Activated CD4-positive, alpha-beta T cell treated with anti-CD3 and anti-CD28 coated beads for 36 hours (primary cell): ENCODE results near the gene BCAS3. TPM values are rescaled to one million over a fixed set of nuclear protein-coding genes. Genes with fewer than 3 reads are reported as not detected.
A peak's percentile ranks its signal among the peaks of the same experiment; 100 is the strongest.

ENCODE experiments used
- ATAC-seq: fragments of 200-7000 bp; cut with Tn5 transposase; one replicate; pipeline ENCODE4 v1.10.0; 2021; ENCODE audit warnings: mild to moderate bottlenecking, moderate library complexity
- CTCF ChIA-PET: fragments of 350-600 bp; sonication (Branson Sonifier 250); formaldehyde crosslinking; loops from one replicate; lab custom pipeline; 2021; ENCODE audit warnings: antibody characterized with exemption; lab: Charles Lee
- POLR2A ChIA-PET: fragments of 350-600 bp; sonication (Branson Sonifier 250); formaldehyde crosslinking; loops from one replicate; lab custom pipeline; 2021; ENCODE audit warnings: antibody characterized with exemption, inconsistent platforms; lab: Charles Lee
- DNase-seq: peaks from one replicate; pipeline ENCODE4 v3.0.0-alpha.2; 2020
- H3K27ac Mint-ChIP-seq: one replicate; pipeline ENCODE4 v1.8.0; 2021; ENCODE audit warnings: mixed read lengths
- H3K27me3 Mint-ChIP-seq: one replicate; pipeline ENCODE4 v1.8.0; 2021; ENCODE audit warnings: mixed read lengths
- H3K36me3 Mint-ChIP-seq: one replicate; pipeline ENCODE4 v1.8.0; 2021; ENCODE audit warnings: low read depth, mixed read lengths
- H3K4me1 Mint-ChIP-seq: one replicate; pipeline ENCODE4 v1.8.0; 2021; ENCODE audit warnings: mixed read lengths
- H3K4me3 Mint-ChIP-seq: one replicate; pipeline ENCODE4 v1.8.0; 2021; ENCODE audit warnings: mild to moderate bottlenecking, moderate library complexity, mixed read lengths
- H3K9me3 Mint-ChIP-seq: one replicate; pipeline ENCODE4 v1.8.0; 2021; ENCODE audit warnings: low read depth, mixed read lengths
- intact Hi-C, 2 experiments: fragments of 100-400 bp; cut with DNase I in 1 of 2; cut with micrococcal nuclease in 1 of 2; formaldehyde crosslinking; loops; one replicate each; pipeline versions ENCODE4 v1.14.2 to v1.15.1; 2022 to 2024; cut with DNase I, micrococcal nuclease
- total RNA-seq, 2 experiments: library from RNA; stranded (reverse); gene quantifications; one replicate each; pipeline ENCODE4 v1.2.3, GENCODE V29; 2021

The BCAS3 gene
- total RNA-seq, 2 experiments from 2014 or later = 7.2 to 7.5 TPM

GRCh38 chr17:61388561-61389356 lies 711.1 kb downstream of the BCAS3 start:
- DNase-seq = no peak
- ChIA-PET CTCF (interaction anchor here (0.6 to 0.7 kb wide), 3 partner anchors 30 to 406 kb away, joined by 3 read pairs; no protein-coding TSS in a partner anchor), POLR2A (no interaction called here)
- ATAC-seq = no peak
- no peaks in the 10 kb centered on the region for H3K4me1 Mint-ChIP-seq
- intact Hi-C loops = no loop called here
- H3K9me3 Mint-ChIP-seq = no peaks in the 10 kb centered on the region
- H3K27ac Mint-ChIP-seq = no peak overlapping the region
- no peaks in the 10 kb centered on the region for H3K36me3 Mint-ChIP-seq
- H3K27me3 Mint-ChIP-seq = peaks cover 4% of the 10 kb centered on the region
- H3K4me3 Mint-ChIP-seq = no peak overlapping the region

DNA sequence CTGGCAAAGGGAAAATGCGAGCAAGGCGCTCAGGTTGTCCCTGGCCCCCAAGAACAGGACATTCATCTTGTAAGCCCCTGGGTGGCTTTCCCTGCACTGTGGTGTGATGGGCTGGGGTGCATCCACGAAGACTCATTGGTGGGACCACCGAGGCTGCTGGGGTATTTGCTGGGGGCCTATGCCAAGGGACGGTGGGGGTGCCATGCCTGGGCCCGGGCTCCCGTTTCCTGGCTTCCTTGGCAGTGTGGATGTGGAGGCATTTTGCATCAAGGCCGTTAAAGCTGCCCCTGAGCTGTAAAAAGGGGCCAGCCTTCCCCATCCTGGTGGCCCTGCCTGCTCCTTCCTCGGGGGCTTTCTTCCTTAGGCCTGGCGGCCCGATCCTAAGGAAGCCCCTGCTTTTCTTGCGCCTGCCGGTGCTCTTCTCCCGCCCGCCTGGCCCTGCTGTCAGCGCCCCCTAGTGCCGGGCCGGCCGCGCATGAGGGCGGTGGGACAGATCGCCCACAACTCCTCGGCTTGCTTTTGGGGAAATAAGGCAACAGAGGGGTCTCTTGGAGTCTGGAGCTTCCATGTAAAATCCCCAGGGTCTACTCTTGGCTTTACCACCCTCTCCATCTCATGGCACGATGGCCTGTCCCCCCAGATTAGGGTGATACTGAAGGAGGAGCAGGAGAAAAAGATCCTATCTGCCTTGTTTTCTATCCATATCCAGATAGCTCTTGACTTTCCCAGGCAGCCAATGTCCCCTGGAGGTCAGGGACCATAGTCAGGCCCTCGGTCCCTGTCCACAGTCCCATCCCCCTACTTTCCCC lies 712.2 kb downstream of the BCAS3 start:
- no peaks in the 10 kb centered on the region for H3K4me1 Mint-ChIP-seq
- DNase-seq (peak; percentile 74), ATAC-seq (peak; percentile 74)
- CTCF ChIA-PET = interaction anchor here (0.7 to 1.0 kb wide), 9 partner anchors 8 to 669 kb away, joined by 3 to 6 read pairs (median 3); no protein-coding TSS in a partner anchor
- H3K4me3 Mint-ChIP-seq = no peak overlapping the region
- POLR2A ChIA-PET = interaction anchor here (0.6 kb wide), 1 partner anchor 72 kb away, joined by 3 read pairs; no protein-coding TSS in a partner anchor
- no peaks in the 10 kb centered on the region for H3K9me3 Mint-ChIP-seq
- no peak overlapping the region for H3K27ac Mint-ChIP-seq
- no peaks in the 10 kb centered on the region for H3K36me3 Mint-ChIP-seq
- H3K27me3 Mint-ChIP-seq = peaks cover 7% of the 10 kb centered on the region
- intact Hi-C loops = loop anchor here (1.0 kb wide), 4 partner anchors 388 to 669 kb away; no protein-coding TSS in a partner anchor

GRCh38 chr17:61390479-61390791 lies 712.8 kb downstream of the BCAS3 start:
- peaks cover 9% of the 10 kb centered on the region for H3K27me3 Mint-ChIP-seq
- H3K36me3 Mint-ChIP-seq = no peaks in the 10 kb centered on the region
- H3K4me1 Mint-ChIP-seq = no peaks in the 10 kb centered on the region
- ATAC-seq (no peak), DNase-seq (no peak)
- ChIA-PET POLR2A (interaction anchor here (0.6 kb wide), 1 partner anchor 72 kb away, joined by 3 read pairs; no protein-coding TSS in a partner anchor), CTCF (interaction anchor here (0.7 to 1.0 kb wide), 5 partner anchors 9 to 670 kb away, joined by 3 to 5 read pairs (median 3); no protein-coding TSS in a partner anchor)
- H3K27ac Mint-ChIP-seq = no peak overlapping the region
- H3K9me3 Mint-ChIP-seq = no peaks in the 10 kb centered on the region
- H3K4me3 Mint-ChIP-seq = no peak overlapping the region
- intact Hi-C loops = loop anchor here (1.0 kb wide), 4 partner anchors 388 to 669 kb away; no protein-coding TSS in a partner anchor

DNA sequence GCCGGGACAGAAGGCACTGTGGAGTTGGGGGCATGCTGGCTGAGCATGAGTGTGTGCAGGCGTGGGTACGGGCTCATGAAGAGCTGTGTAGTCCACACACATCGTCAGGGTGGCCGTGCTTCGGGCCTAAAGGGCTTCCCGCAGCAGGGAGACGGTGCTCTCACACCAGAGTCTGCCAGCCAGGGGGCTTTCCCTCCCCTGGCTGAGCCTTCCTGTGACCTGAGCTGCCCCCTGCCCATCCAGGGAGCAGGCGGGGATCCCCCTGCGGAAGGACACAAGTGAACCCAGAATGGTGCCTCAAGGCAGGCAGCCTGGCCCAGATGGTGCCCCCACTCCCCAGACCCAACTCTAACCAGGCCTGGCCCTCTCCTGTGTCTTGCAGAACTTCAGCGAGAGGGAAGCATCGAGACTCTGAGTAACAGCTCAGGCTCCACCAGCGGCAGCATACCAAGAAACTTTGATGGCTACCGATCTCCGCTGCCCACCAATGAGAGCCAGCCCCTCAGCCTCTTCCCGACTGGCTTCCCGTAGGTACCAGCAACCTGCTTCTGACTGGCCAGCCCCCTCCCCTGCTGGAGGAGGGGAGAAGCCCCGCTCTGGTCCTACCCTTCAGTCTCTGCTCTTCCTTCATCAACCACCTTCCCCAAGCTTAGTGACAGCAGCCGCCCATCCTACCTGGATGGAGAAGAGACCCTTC lies 714.1 kb downstream of the BCAS3 start:
- ChIA-PET POLR2A (no interaction called here), CTCF (interaction anchor here (0.9 kb wide), 1 partner anchor 242 kb away, joined by 3 read pairs; no protein-coding TSS in a partner anchor)
- Mint-ChIP-seq H3K4me3 (no peak overlapping the region), H3K4me1 (no peaks in the 10 kb centered on the region), H3K36me3 (no peaks in the 10 kb centered on the region), H3K27ac (no peak overlapping the region), H3K9me3 (no peaks in the 10 kb centered on the region), H3K27me3 (peaks cover 15% of the 10 kb centered on the region)
- ATAC-seq (no peak), DNase-seq (no peak)
- intact Hi-C loops = no loop called here

- H3K36me3 Mint-ChIP-seq = no peaks in the 10 kb centered on the region
- CTCF ChIA-PET = no interaction called here
- H3K4me3 Mint-ChIP-seq = no peak overlapping the region
- ATAC-seq (no peak), DNase-seq (no peak)
- peaks cover 17% of the 10 kb centered on the region for H3K27me3 Mint-ChIP-seq
- intact Hi-C loops = no loop called here
- H3K27ac Mint-ChIP-seq = no peak overlapping the region
- peaks cover 1% of the 10 kb centered on the region for H3K4me1 Mint-ChIP-seq
- H3K9me3 Mint-ChIP-seq = no peaks in the 10 kb centered on the region
- POLR2A ChIA-PET = no interaction called here
Measured at GRCh38 chr17:61392679-61393078, 715.0 kb downstream of the BCAS3 start.

DNA sequence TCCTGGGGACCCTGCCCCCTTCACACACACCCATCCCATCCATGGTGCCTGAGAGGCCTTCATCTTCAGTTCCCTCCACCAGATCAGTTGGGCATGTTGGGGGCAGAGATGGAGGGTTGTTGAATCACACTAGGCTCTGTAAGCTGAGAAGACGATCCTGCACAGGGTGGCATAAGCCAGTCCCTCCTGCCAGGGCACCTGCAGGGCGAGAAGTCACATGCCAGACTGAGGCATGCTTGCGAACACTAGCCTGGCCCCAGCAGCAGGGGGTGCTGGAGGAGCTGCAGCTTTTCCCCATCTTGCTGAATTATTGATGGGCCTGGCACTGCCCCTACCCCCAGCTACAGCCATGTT lies 715.9 kb downstream of the BCAS3 start:
- peaks cover 10% of the 10 kb centered on the region for H3K4me1 Mint-ChIP-seq
- peaks cover 26% of the 10 kb centered on the region for H3K27me3 Mint-ChIP-seq
- no peaks in the 10 kb centered on the region for H3K9me3 Mint-ChIP-seq
- no peaks in the 10 kb centered on the region for H3K36me3 Mint-ChIP-seq
- intact Hi-C loops = no loop called here
- no peak overlapping the region for H3K27ac Mint-ChIP-seq
- DNase-seq (peak; percentile 49), ATAC-seq (peak; percentile 40)
- no peak overlapping the region for H3K4me3 Mint-ChIP-seq
- POLR2A ChIA-PET = no interaction called here
- CTCF ChIA-PET = interaction anchor here (0.6 to 1.9 kb wide), 6 partner anchors 8 to 728 kb away, joined by 3 to 5 read pairs (median 4); no protein-coding TSS in a partner anchor

GRCh38 chr17:61393904-61394629 lies 716.4 kb downstream of the BCAS3 start:
- no peaks in the 10 kb centered on the region for H3K9me3 Mint-ChIP-seq
- DNase-seq (no peak), ATAC-seq (no peak)
- H3K27ac Mint-ChIP-seq = no peak overlapping the region
- intact Hi-C loops = no loop called here
- no peak overlapping the region for H3K4me3 Mint-ChIP-seq
- H3K36me3 Mint-ChIP-seq = no peaks in the 10 kb centered on the region
- POLR2A ChIA-PET = interaction anchor here (0.6 kb wide), 1 partner anchor 973 kb away, joined by 3 read pairs; no protein-coding TSS in a partner anchor
- peaks cover 12% of the 10 kb centered on the region for H3K4me1 Mint-ChIP-seq
- peaks cover 28% of the 10 kb centered on the region for H3K27me3 Mint-ChIP-seq
- CTCF ChIA-PET = interaction anchor here (0.6 to 1.9 kb wide), 6 partner anchors 8 to 727 kb away, joined by 3 to 5 read pairs (median 4); no protein-coding TSS in a partner anchor

GRCh38 chr17:61394630-61395408 lies 717.2 kb downstream of the BCAS3 start:
- no peaks in the 10 kb centered on the region for H3K9me3 Mint-ChIP-seq
- ChIA-PET POLR2A (interaction anchor here (0.6 kb wide), 1 partner anchor 974 kb away, joined by 3 read pairs; no protein-coding TSS in a partner anchor), CTCF (interaction anchor here (0.7 to 1.9 kb wide), 4 partner anchors 9 to 671 kb away, joined by 3 to 5 read pairs (median 4); no protein-coding TSS in a partner anchor)

DNA sequence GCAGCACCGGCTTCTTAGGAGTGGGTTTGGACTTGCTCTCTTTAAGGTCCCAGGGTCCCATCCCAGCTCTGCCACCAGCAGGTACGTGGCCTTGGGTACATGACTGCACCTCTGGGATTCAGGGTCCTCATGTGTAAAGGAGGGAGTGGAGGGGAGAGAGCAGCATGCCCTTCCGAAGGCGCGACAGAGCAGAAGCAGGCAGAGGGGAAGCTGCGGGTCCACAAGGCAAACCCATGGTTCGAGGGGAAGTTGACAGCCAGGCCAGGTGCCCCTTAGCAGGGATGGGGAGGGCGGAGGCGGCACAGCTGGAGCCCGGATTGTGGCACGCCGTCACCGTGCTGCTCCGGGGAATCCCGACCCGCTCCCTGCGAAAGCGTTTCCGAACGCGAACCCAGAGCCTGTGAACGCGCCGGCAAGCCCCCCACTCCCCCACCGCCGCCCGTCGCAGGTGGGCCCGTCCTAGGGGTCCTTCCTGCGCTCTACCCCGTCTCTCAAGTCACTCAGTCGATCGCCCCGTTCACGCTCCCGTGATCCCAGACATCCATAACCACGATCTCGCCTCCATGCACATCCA lies 717.8 kb downstream of the BCAS3 start:
- intact Hi-C loops = no loop called here
- H3K4me3 Mint-ChIP-seq = no peak overlapping the region
- H3K36me3 Mint-ChIP-seq = no peaks in the 10 kb centered on the region
- peaks cover 27% of the 10 kb centered on the region for H3K27me3 Mint-ChIP-seq
- DNase-seq = no peak
- H3K4me1 Mint-ChIP-seq = peaks cover 12% of the 10 kb centered on the region
- H3K9me3 Mint-ChIP-seq = no peaks in the 10 kb centered on the region
- POLR2A ChIA-PET = no interaction called here
- no peak for ATAC-seq
- CTCF ChIA-PET = interaction anchor here (0.6 to 0.9 kb wide), 3 partner anchors 405 to 1017 kb away, joined by 3 to 4 read pairs (median 3); no protein-coding TSS in a partner anchor
- H3K27ac Mint-ChIP-seq = no peak overlapping the region

More at GRCh38 chr17:61394630-61395408, 717.2 kb downstream of the BCAS3 start:
- Mint-ChIP-seq H3K4me3 (no peak overlapping the region), H3K36me3 (no peaks in the 10 kb centered on the region), H3K4me1 (peaks cover 12% of the 10 kb centered on the region), H3K27me3 (peaks cover 27% of the 10 kb centered on the region), H3K27ac (no peak overlapping the region)
- ATAC-seq (no peak), DNase-seq (no peak)
- intact Hi-C loops = no loop called here
